ENCODE measurements around the gene PRKN.

Gene PRKN

GRCh38 chr6:161755080-161755479 lies 972.5 kb downstream of the PRKN start:
- no peak overlapping the region for H3K4me3 ChIP-seq (ENCODE audit: low read length)
- TF ChIP-seq ZNF274 (IDR thresholded peaks at IDR 0.05; ENCODE audit: low read depth, low read length): no peak

GRCh38 chr6:161750686-161751085 lies 976.9 kb downstream of the PRKN start:
- no peak for TF ChIP-seq ZNF274 (IDR thresholded peaks at IDR 0.05; ENCODE audit: low read depth, low read length)

GRCh38 chr6:161749576-161749975 lies 978.0 kb downstream of the PRKN start:
- no peak for TF ChIP-seq ZNF274 (IDR thresholded peaks at IDR 0.05; ENCODE audit: low read depth, low read length)
- no peak overlapping the region for H3K4me3 ChIP-seq (ENCODE audit: low read length)

More at GRCh38 chr6:161750686-161751085, 976.9 kb downstream of the PRKN start:
- H3K4me3 ChIP-seq (ENCODE audit: low read length): no peak overlapping the region

- H3K4me3 ChIP-seq (ENCODE audit: low read length): no peak overlapping the region
- TF ChIP-seq ZNF274 (IDR thresholded peaks at IDR 0.05; ENCODE audit: low read depth, low read length): no peak
These were observed 978.8 kb downstream of the PRKN start for GRCh38 chr6:161748535-161749416.

GRCh38 chr6:161747506-161747905 lies 980.1 kb downstream of the PRKN start:
- TF ChIP-seq ZNF274 (IDR thresholded peaks at IDR 0.05; ENCODE audit: low read depth, low read length): no peak
- H3K4me3 ChIP-seq (ENCODE audit: low read length): no peak overlapping the region

GRCh38 chr6:161745594-161746141 lies 981.9 kb downstream of the PRKN start:
- H3K4me3 ChIP-seq (ENCODE audit: low read length): no peak overlapping the region
- no peak for TF ChIP-seq ZNF274 (IDR thresholded peaks at IDR 0.05; ENCODE audit: low read depth, low read length)

GRCh38 chr6:161745128-161745527 lies 982.4 kb downstream of the PRKN start:
- H3K4me3 ChIP-seq (ENCODE audit: low read length): no peak overlapping the region
- no peak for TF ChIP-seq ZNF274 (IDR thresholded peaks at IDR 0.05; ENCODE audit: low read depth, low read length)

- no peak for TF ChIP-seq ZNF274 (IDR thresholded peaks at IDR 0.05; ENCODE audit: low read depth, low read length)
These were observed 983.1 kb downstream of the PRKN start for GRCh38 chr6:161744211-161745067.

GRCh38 chr6:161743509-161744178 lies 983.9 kb downstream of the PRKN start:
- no peak overlapping the region for H3K4me3 ChIP-seq (ENCODE audit: low read length)
- no peak for TF ChIP-seq ZNF274 (IDR thresholded peaks at IDR 0.05; ENCODE audit: low read depth, low read length)

More at GRCh38 chr6:161744211-161745067, 983.1 kb downstream of the PRKN start:
- H3K4me3 ChIP-seq (ENCODE audit: low read length): no peak overlapping the region

GRCh38 chr6:161740486-161740885 lies 987.1 kb downstream of the PRKN start:
- H3K4me3 ChIP-seq (ENCODE audit: low read length): no peak overlapping the region
- no peak for TF ChIP-seq ZNF274 (IDR thresholded peaks at IDR 0.05; ENCODE audit: low read depth, low read length)

- TF ChIP-seq ZNF274 (IDR thresholded peaks at IDR 0.05; ENCODE audit: low read depth, low read length): no peak
- H3K4me3 ChIP-seq (ENCODE audit: low read length): no peak overlapping the region
These were observed 990.7 kb downstream of the PRKN start for GRCh38 chr6:161736781-161737292.

- TF ChIP-seq ZNF274 (IDR thresholded peaks at IDR 0.05; ENCODE audit: low read depth, low read length): no peak
- no peak overlapping the region for H3K4me3 ChIP-seq (ENCODE audit: low read length)
These were observed 991.2 kb downstream of the PRKN start for GRCh38 chr6:161736326-161736725.

GRCh38 chr6:161732594-161732993 lies 995.0 kb downstream of the PRKN start:
- no peak for TF ChIP-seq ZNF274 (IDR thresholded peaks at IDR 0.05; ENCODE audit: low read depth, low read length)
- no peak overlapping the region for H3K4me3 ChIP-seq (ENCODE audit: low read length)

Data from GM08714 (cell line).